ENCODE measurements around the gene FOLR2.

FOLR2 gene

DNA sequence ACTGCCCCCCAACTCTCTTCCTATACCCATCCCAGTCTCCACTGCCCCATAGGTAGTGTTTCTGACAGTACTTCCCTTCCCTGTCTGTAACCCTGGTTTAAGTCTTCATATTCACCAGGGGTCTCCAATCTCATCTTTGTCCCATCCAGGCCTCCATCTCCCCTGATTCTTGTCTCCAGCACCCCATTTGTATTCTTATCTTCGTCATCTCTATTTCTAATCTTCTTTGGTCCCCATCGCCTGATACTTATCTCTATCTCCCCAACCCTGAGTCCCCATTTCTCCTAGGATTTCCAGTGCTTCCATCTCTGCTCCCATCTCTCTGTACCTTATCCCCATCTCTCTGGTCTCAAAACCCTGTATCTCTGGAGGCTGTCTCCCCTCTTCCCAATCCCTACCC, 25.5 kb downstream of the FOLR2 start:
- no peak for DNase-seq (ENCODE audit: low read depth in 1 of 2, low spot score in 1 of 2)
- in situ Hi-C loops (cut with HindIII; ENCODE audit: low pct_unique_long_range_greater_than_20kb, low sequenced_read_pairs) = no loop called here

DNA sequence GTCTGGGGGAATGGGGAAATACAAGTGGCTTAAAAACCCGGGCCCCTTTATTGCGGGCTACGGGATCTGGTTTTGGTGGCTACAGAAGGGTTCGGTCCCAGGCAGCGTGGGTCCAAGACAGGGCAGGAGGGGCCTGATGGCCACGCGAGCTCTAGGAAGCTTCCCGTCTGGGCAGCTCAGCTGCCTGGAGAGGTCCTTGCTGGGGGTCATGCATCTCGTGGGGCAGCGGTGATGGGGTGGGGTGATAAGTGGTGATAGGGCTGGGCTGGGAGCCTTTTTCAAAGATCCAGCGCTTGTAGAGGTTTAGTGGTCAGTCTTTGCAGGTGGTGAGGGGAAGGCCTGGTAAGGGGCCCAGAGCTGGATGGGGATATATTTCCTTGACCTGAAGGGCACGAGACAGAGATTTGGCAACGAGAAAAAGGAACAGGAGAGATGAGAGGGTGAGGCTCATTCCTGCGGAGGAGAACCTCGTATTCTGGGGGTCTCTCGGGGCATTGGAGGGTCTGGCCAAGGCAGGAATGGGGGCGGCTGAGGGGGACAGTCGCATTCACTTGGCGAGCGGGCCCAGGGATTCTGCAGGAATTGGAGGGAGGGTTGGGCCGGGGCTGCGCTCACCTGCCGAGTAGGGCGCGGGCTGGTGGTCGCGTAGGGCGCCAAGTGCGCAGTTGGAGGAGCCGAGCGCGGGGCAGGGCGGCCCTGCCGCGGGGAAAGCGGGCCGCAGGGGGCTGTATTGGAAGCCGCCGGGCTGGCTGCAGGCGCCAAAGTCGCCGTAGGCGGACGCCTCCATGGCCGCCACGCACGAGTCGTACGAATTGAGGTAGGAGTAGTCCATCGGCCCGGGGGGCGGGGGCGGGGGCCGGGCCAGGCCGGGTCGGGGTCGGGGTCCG, 26.8 kb downstream of the FOLR2 start:
- in situ Hi-C loops (cut with HindIII; ENCODE audit: low pct_unique_long_range_greater_than_20kb, low sequenced_read_pairs) = no loop called here
- TF ChIP-seq JUND (IDR thresholded peaks at IDR 0.05; ENCODE audit: low read depth) = no peak
- DNase-seq (ENCODE audit: low read depth in 1 of 2, low spot score in 1 of 2) = no peak

More for the DNA sequence above, 25.5 kb downstream of the FOLR2 start:
- TF ChIP-seq JUND (IDR thresholded peaks at IDR 0.05; ENCODE audit: low read depth) = no peak

DNA sequence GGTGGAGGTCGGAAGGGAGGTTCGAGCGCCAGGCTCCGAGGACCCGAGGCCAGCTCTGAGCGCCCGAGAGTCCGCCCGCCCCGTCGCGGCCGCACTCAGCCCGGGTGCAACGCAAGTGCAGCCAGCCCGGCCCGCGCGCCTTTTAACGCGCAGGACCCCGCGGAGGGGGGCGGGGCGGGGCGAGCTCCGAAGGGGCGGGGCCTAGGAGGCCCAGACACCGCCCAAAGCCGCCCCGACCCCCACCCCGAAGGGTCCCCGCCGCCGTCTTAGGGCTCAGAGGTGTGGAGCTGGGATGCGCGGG, 27.4 kb downstream of the FOLR2 start, which contains the start of gene PHOX2A:
Gene PHOX2A (minus strand): TSS at position 117 of the 301 bp plus-strand sequence. CDS start 172 bp downstream, outside the sequence.
- in situ Hi-C loops (cut with HindIII; ENCODE audit: low pct_unique_long_range_greater_than_20kb, low sequenced_read_pairs) = no loop called here
- TF ChIP-seq JUND (IDR thresholded peaks at IDR 0.05; ENCODE audit: low read depth) = no peak
- DNase-seq (ENCODE audit: low read depth in 1 of 2, low spot score in 1 of 2) = no peak

DNA sequence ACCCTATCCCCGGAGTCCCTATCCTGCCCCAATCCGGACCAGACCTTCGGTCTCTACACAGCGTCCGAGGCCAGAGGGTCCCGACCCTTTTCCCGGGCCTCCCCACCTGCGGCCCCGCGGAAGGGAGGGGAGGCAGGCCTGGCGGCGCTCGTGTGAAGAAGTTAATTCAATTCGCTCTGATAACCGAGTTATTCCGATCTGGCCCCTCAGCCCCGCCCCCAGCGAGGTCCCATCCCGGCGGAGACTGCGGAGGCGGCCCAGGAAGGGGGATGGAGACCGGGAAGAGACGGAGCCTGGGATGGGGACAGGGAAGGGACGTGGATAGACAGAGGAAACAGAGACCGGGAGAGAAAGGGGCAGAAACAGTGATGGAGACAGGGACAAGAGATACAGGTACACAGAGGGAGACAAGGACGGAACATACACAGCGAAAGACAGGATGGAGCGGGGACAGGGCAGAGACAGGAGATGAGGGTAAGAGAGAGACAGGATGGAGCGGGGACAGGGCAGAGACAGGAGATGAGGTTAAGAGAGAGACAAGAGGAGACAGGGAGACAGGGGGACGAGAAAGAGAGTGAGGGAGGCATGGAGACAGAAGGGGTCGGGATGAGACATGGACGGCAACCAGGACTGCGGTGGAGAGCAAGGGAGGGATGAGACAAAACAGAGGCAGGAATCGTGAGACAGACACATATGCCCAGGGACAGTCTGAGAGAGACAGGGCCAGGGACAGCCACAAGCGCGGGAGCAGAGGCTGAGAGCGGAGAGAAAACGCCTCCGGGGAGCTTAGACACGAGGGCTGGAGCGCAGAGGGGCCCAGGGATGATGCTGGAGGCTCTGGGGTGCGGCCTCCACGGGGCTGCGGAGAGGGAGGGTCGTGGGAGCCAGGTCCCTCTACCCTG, 28.0 kb downstream of the FOLR2 start:
- no peak for TF ChIP-seq JUND (IDR thresholded peaks at IDR 0.05; ENCODE audit: low read depth)
- no peak for DNase-seq (ENCODE audit: low read depth in 1 of 2, low spot score in 1 of 2)
- in situ Hi-C loops (cut with HindIII; ENCODE audit: low pct_unique_long_range_greater_than_20kb, low sequenced_read_pairs) = no loop called here

DNA sequence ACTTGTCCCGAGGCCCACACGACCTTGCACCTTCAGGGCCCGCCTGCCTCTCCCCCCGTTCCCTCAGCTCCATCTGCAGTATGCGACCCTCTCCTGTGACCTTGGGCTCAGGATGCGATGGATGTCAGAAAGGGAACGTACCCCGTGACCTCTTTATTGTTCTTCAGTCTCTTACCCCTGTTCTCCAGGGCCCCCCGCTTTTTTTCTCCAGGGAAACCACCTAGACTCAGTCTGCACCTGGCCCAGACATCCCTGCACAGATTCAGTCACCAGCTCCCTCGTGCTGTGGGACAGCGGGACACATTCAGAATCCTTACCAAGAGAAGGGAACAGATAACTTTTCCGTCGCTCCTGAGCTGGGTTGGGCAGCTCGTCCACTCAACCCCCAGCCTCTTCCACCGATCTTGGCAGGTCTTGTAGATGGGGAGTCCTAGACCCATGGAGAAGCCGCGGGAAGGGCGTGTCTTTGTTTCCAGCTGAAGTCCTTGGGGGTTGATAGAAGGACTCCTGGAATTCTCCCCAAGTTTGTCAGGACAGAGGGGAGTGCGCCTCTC, 28.7 kb downstream of the FOLR2 start:
- TF ChIP-seq JUND (IDR thresholded peaks at IDR 0.05; ENCODE audit: low read depth) = no peak
- DNase-seq (ENCODE audit: low read depth in 1 of 2, low spot score in 1 of 2) = no peak
- in situ Hi-C loops (cut with HindIII; ENCODE audit: low pct_unique_long_range_greater_than_20kb, low sequenced_read_pairs) = no loop called here

DNA sequence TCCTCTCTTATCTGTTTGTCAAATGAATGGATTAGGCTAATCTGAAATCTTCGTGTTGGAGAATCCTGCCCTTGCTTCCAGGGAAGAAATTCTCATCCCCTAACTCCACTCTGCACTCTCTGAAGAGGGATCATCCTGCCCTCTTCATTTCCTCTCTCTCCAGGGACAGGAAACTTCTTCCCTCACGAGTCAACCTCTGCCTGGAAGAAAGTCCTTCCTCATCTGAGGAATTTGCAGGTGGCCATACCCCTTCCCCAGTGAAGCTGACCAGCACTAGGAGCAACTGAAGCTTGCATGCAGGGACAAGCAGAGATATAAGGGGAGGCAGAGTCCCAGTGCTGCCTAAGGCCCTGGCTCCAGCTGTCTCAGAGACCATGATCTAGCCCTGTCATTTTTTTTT, 31.0 kb downstream of the FOLR2 start:
- DNase-seq (ENCODE audit: low read depth in 1 of 2, low spot score in 1 of 2) = no peak
- in situ Hi-C loops (cut with HindIII; ENCODE audit: low pct_unique_long_range_greater_than_20kb, low sequenced_read_pairs) = no loop called here
- no peak for TF ChIP-seq JUND (IDR thresholded peaks at IDR 0.05; ENCODE audit: low read depth)

DNA sequence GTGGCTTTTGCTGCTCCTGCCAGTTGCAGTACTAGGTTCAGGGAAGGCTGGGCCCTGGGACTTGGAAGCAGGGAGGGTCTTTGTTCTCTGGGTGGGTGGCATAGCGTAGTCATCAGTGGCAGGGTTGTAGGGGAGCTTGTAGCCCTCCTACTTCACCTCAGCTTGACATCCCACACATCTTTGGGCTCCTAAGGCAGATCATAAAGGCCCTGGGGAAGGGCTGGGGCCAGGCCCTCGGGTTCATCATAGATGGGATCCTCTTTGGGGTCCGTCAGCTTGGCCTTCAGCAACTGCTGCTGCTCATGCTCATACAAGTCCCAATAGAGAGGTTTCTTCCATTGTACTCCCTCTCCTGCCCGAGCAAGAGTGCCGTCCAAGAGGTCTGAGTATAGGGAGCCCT, 33.4 kb downstream of the FOLR2 start:
- no peak for DNase-seq (ENCODE audit: low read depth in 1 of 2, low spot score in 1 of 2)
- in situ Hi-C loops (cut with HindIII; ENCODE audit: low pct_unique_long_range_greater_than_20kb, low sequenced_read_pairs) = no loop called here
- no peak for TF ChIP-seq JUND (IDR thresholded peaks at IDR 0.05; ENCODE audit: low read depth)

DNA sequence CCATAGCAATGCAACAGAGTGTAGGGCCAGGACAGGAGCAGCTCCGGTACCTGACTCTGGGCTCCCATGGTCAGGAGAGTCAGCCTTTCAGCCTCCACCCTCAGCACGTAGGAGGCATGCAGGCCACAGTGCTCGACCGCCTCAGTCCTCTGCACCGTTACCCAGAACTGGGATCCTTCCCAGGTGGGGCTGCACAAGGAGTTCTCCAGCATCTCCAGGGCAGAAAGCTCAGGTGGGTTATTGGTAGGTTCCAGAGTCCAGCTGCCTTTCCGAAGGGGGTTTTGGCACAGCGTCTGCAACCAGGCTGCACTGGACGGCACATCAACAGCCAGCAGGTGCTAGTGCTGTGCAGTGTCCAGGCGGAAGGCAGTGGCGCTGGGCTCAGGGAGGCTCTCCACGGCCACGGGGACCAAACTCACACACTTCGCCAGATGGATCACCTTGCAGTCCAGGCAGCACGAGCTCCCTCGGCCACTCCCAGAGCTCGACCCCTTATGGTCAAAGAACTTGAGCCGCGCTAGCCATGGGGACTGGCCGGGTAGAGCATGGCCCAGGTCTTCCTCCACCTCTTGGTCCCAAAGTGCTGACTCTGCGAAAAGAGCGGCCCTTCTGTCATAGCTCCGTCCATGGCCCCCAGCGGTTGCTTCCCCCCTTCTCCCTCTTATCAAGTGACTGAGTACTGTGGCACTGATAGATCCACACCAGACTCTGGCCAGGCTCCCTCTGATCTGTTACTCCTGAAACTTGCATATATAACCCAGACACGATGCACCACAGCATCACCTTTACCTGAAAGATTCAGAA, 34.3 kb downstream of the FOLR2 start:
- DNase-seq (ENCODE audit: low read depth in 1 of 2, low spot score in 1 of 2) = no peak
- in situ Hi-C loops (cut with HindIII; ENCODE audit: low pct_unique_long_range_greater_than_20kb, low sequenced_read_pairs) = no loop called here
- TF ChIP-seq JUND (IDR thresholded peaks at IDR 0.05; ENCODE audit: low read depth) = no peak

DNA sequence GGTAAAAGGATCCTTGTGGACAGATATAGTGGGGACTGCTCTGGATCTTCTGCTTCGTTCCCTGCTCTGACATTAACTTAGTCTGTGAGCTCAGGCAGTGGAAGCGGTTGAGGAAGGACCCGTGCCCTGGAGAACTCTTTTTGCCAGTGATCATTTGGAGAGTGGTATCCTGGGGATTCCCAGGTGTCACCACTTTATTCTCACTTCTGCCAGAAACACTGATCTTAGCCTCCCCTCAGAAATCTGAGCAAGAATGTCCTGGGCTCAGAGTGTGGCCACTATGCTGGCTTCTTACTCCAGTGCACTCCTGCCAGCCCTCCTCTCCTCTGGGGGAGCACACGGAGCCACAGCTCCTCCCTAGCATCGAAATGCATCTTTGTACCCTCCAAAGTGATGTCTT, 35.0 kb downstream of the FOLR2 start:
- no peak for TF ChIP-seq JUND (IDR thresholded peaks at IDR 0.05; ENCODE audit: low read depth)
- no peak for DNase-seq (ENCODE audit: low read depth in 1 of 2, low spot score in 1 of 2)
- in situ Hi-C loops (cut with HindIII; ENCODE audit: low pct_unique_long_range_greater_than_20kb, low sequenced_read_pairs) = no loop called here

DNA sequence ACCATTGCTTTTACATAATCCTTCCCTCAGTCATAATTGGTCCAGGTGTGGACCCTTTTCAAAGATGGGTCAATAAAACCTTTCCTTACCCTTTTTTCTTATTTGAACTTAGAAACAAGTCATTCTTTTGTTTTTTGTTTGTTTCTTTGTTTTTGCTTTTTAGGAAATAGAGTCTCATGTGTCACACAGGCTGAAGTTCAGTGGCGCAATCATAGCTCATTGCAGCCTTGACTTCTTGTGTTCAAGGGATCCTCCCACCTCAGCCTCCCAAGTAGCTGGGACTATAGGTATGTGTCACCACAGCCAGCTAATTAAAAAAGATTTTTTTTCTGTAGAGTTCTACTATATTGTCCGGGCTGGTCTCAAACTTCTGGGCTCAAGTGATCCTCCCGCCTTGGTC, 36.8 kb downstream of the FOLR2 start:
- DNase-seq (ENCODE audit: low read depth in 1 of 2, low spot score in 1 of 2) = no peak
- no peak for TF ChIP-seq JUND (IDR thresholded peaks at IDR 0.05; ENCODE audit: low read depth)
- in situ Hi-C loops (cut with HindIII; ENCODE audit: low pct_unique_long_range_greater_than_20kb, low sequenced_read_pairs) = no loop called here

DNA sequence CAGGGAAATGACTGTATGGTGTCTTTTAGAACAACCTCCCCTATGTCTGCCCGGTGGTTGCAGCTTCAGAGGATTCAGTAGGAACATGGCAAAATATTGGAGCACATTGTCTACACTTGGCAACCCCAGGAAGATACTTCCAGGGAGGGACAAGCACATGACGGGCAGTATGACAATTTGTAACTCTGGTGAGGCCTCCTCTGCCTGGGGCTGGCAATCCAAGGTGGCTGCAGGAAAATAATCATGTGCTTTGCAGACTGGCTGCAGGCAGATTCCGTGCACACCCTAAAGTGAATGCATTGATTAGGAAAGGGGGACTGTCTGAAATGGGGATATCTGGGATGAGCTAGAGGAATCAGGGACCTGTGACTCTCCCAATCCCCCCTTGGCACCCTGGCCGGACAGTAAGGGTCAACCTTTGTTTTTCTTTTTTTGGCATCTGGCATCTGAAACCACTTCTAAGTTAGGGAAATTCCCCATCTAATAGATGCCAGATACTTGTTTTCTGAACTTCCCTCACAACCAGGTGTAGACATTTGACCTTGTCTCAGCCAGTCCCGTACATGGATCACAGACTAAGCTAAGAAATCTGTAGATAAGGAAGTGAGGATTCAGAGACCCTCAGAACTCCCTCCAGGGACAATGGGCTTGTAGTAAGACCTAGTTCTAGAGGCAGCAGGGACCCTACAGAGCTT, 37.9 kb downstream of the FOLR2 start:
- DNase-seq (ENCODE audit: low read depth in 1 of 2, low spot score in 1 of 2) = no peak
- TF ChIP-seq JUND (IDR thresholded peaks at IDR 0.05; ENCODE audit: low read depth) = no peak
- in situ Hi-C loops (cut with HindIII; ENCODE audit: low pct_unique_long_range_greater_than_20kb, low sequenced_read_pairs) = no loop called here

DNA sequence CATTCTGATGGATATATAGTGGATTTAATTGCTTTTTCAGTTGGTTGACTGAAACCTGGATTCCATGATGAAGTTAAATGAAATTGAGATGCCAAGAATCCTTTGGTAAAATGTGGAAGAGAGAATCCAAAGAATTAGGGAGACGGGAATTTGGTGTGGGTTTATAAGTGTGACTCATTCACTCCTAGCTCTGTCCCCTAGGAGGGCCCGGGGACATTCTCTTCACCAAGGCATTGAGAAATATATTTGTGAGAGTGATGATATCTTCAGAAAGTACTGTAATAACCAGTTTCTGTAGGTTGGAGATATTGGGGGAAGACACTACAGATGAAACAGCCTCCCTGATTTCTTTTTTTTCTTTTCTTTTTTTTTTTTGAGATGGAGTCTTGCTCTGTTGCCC, 41.0 kb downstream of the FOLR2 start:
- in situ Hi-C loops (cut with HindIII; ENCODE audit: low pct_unique_long_range_greater_than_20kb, low sequenced_read_pairs) = no loop called here
- no peak for DNase-seq (ENCODE audit: low read depth in 1 of 2, low spot score in 1 of 2)

More for the DNA sequence above, 41.0 kb downstream of the FOLR2 start:
- no peak for TF ChIP-seq JUND (IDR thresholded peaks at IDR 0.05; ENCODE audit: low read depth)
